HL-60 (cell line): Measurements from ENCODE around the gene YJU2.

Experiments
- DNase-seq, 2 experiments: peaks; one replicate each; pipeline ENCODE4 v3.0.0-alpha.2; 2010 to 2020; ENCODE audit warnings: low read depth in 1 of 2, low spot score in 1 of 2
- H3K27ac ChIP-seq: fragments of 250-450 bp; sonication (Bioruptor Pico); replicated peaks from 2 replicates; pipeline ENCODE4 v1.5.1; 2020; ENCODE audit warnings: mild to moderate bottlenecking, moderate library complexity
- H3K27me3 ChIP-seq: fragments of 250-450 bp; sonication (Bioruptor Pico); 2 replicates; pipeline ENCODE4 v1.5.1; 2021; ENCODE audit warnings: mild to moderate bottlenecking, moderate library complexity; ENCODE audit not compliant: insufficient read depth, poor library complexity, severe bottlenecking
- H3K4me3 ChIP-seq: replicated peaks from 2 replicates; pipeline ENCODE4 v1.5.1; 2011; ENCODE audit warnings: mild to moderate bottlenecking, control low read depth, low read length; ENCODE audit not compliant: insufficient read depth
- CTCF ChIP-seq: IDR thresholded peaks from one replicate; pipeline ENCODE4 v1.5.1; 2011; ENCODE audit warnings: low read length, control low read depth, inconsistent platforms; ENCODE audit not compliant: insufficient read depth
- GABPA ChIP-seq: IDR thresholded peaks from 2 replicates; pipeline ENCODE4 v1.6.1; 2012; ENCODE audit warnings: low read depth
- POLR2AphosphoS5 ChIP-seq: IDR thresholded peaks from 2 replicates; pipeline ENCODE4 v1.6.1; 2012; ENCODE audit warnings: low read depth
- REST ChIP-seq: IDR thresholded peaks from 2 replicates; pipeline ENCODE4 v1.6.1; 2012; ENCODE audit warnings: low read depth; ENCODE audit not compliant: insufficient replicate concordance
- SPI1 ChIP-seq: IDR thresholded peaks from 2 replicates; pipeline ENCODE4 v1.6.1; 2012; ENCODE audit warnings: low read depth, mild to moderate bottlenecking, borderline replicate concordance

YJU2 gene

GRCh38 chr19:4277191-4277696 is 30.4 kb downstream of the YJU2 start:
- TF ChIP-seq SPI1 (no peak), POLR2AphosphoS5 (no peak), CTCF (no peak)
- Histone ChIP-seq H3K4me3 (no peak overlapping the region), H3K27ac (no peak overlapping the region), H3K27me3 (peaks cover 26% of the 10 kb centered on the region)
- no peak for DNase-seq

- H3K27me3 ChIP-seq, result peaks cover 28% of the 10 kb centered on the region
- TF ChIP-seq SPI1, result no peak
- TF ChIP-seq REST, result no peak
- no peak for TF ChIP-seq CTCF
- TF ChIP-seq POLR2AphosphoS5, result no peak
- TF ChIP-seq GABPA, result no peak
- no peak overlapping the region for H3K4me3 ChIP-seq
- no peak for DNase-seq
- no peak overlapping the region for H3K27ac ChIP-seq
These were observed 31.1 kb downstream of the YJU2 start for GRCh38 chr19:4278010-4278409.

GRCh38 chr19:4278419-4279266 is 31.8 kb downstream of the YJU2 start, which contains the start of gene SHD:
Gene SHD, plus strand, starts transcription at chr19:4279266. Its CDS starts 798 bp downstream, at chr19:4280064.
- no peak for DNase-seq
- H3K4me3 ChIP-seq, result no peak within 1 kb of the TSS
- H3K27ac ChIP-seq, result no peak within 1 kb of the TSS
- peaks cover 28% of the 10 kb centered on the region for H3K27me3 ChIP-seq
- no peak for TF ChIP-seq CTCF
- no peak for TF ChIP-seq REST
- TF ChIP-seq POLR2AphosphoS5, result no peak
- TF ChIP-seq GABPA, result no peak
- TF ChIP-seq SPI1, result no peak

GRCh38 chr19:4279267-4279529 is 32.3 kb downstream of the YJU2 start:
- Histone ChIP-seq H3K27me3 (peaks cover 28% of the 10 kb centered on the region), H3K4me3 (no peak overlapping the region), H3K27ac (no peak overlapping the region)
- no peak for TF ChIP-seq REST
- no peak for TF ChIP-seq POLR2AphosphoS5
- no peak for TF ChIP-seq GABPA
- no peak for TF ChIP-seq SPI1
- no peak for TF ChIP-seq CTCF
- DNase-seq, result no peak
